Thoracic aorta (tissue), 2 donors: ENCODE measurements around the gene FAM171A1. TPM values are rescaled to one million over a fixed set of nuclear protein-coding genes. Genes with fewer than 3 reads are reported as not detected.
"Not testable (repeated sequence)": the region's sequence is repeated elsewhere in the genome, so short reads cannot be mapped to it uniquely, and the experiment has no call there.

ENCODE experiments used
- ATAC-seq: fragments of 150-250 bp; one replicate; pipeline ENCODE4 v1.8.0; 2017; ENCODE audit warnings: low read depth; ENCODE audit not compliant: insufficient number of reproducible peaks, low FRiP score
- DNase-seq: peaks from one replicate; pipeline ENCODE4 v3.0.0-alpha.2; 2020; ENCODE audit warnings: low spot score
- H3K27ac ChIP-seq, 2 donors: fragments of 200-600 bp; sonication (generic); 1 replicate in 1 of 2; 2 replicates in 1 of 2; pipeline ENCODE4 v1.5.1; 2016; ENCODE audit warnings: mild to moderate bottlenecking in 2 of 2, moderate library complexity in 2 of 2
- H3K27me3 ChIP-seq: fragments of 200-600 bp; sonication (generic); replicated peaks from 2 replicates; pipeline ENCODE4 v1.6.0; 2016; ENCODE audit warnings: mild to moderate bottlenecking; ENCODE audit not compliant: insufficient read depth
- H3K36me3 ChIP-seq: fragments of 200-600 bp; sonication (generic); one replicate; pipeline ENCODE4 v1.5.1; 2016
- H3K4me1 ChIP-seq, 2 donors: fragments of 200-600 bp; sonication (generic); 1 replicate in 1 of 2; 2 replicates in 1 of 2; pipeline versions ENCODE4 v1.5.1 to v1.6.0; 2016; ENCODE audit warnings: low read depth in 2 of 2, mild to moderate bottlenecking in 1 of 2; ENCODE audit not compliant: control insufficient read depth in 1 of 2
- H3K4me3 ChIP-seq: fragments of 200-600 bp; sonication (generic); 2 replicates; pipeline ENCODE4 v1.5.1; 2016; ENCODE audit warnings: mild to moderate bottlenecking
- H3K9me3 ChIP-seq: fragments of 200-600 bp; sonication (generic); 2 replicates; pipeline ENCODE4 v1.5.1; 2016
- CTCF ChIP-seq: fragments of 200-600 bp; sonication (generic); IDR thresholded peaks from one replicate; pipeline ENCODE4 v1.5.1; 2019; ENCODE audit warnings: antibody characterized with exemption
- total RNA-seq, 2 donors: library from RNA; depleted of rRNA; stranded (reverse); fragments of >200 nt; gene quantifications; one replicate each; pipeline versions ENCODE4 v1.1.0 to v1.2.3, GENCODE V29; 2016

The FAM171A1 gene
- total RNA-seq, 2 donors from 2014 or later = 14.8 to 28.7 TPM

- H3K4me3 ChIP-seq = no peak overlapping the region
- no peaks in the 10 kb centered on the region for H3K27me3 ChIP-seq
- peak; percentile 86 for TF ChIP-seq CTCF
- no peaks in the 10 kb centered on the region for H3K4me1 ChIP-seq
- no peak overlapping the region for H3K27ac ChIP-seq
- DNase-seq (peak; percentile 57), ATAC-seq (no peak)
- no peaks in the 10 kb centered on the region for H3K36me3 ChIP-seq
- H3K9me3 ChIP-seq = no peaks in the 10 kb centered on the region
Observed at GRCh38 chr10:15209827-15210509, 161.1 kb downstream of the FAM171A1 start.

- ATAC-seq = no peak
- DNase-seq = no peak
- no peak overlapping the region for H3K27ac ChIP-seq
- no peaks in the 10 kb centered on the region for H3K36me3 ChIP-seq
- no peaks in the 10 kb centered on the region for H3K27me3 ChIP-seq
- H3K4me3 ChIP-seq = no peak overlapping the region
- H3K9me3 ChIP-seq = no peaks in the 10 kb centered on the region
- no peaks in the 10 kb centered on the region for H3K4me1 ChIP-seq
- TF ChIP-seq CTCF = no peak
Observed at GRCh38 chr10:15208221-15208620, 162.9 kb downstream of the FAM171A1 start.

GRCh38 chr10:15207410-15207809 lies 163.7 kb downstream of the FAM171A1 start:
- not testable (repeated sequence) for H3K4me3 ChIP-seq, H3K36me3 ChIP-seq, DNase-seq, H3K27me3 ChIP-seq, ATAC-seq, H3K9me3 ChIP-seq, H3K27ac ChIP-seq, H3K4me1 ChIP-seq

GRCh38 chr10:15202639-15203038 lies 168.4 kb downstream of the FAM171A1 start:
- Histone ChIP-seq H3K9me3 (no peaks in the 10 kb centered on the region), H3K36me3 (no peaks in the 10 kb centered on the region), H3K27me3 (no peaks in the 10 kb centered on the region), H3K27ac (no peak overlapping the region), H3K4me3 (no peak overlapping the region), H3K4me1 (no peaks in the 10 kb centered on the region)
- no peak for DNase-seq
- no peak for TF ChIP-seq CTCF
- no peak for ATAC-seq

- H3K36me3 ChIP-seq, H3K4me1 ChIP-seq, H3K4me3 ChIP-seq, H3K9me3 ChIP-seq, H3K27me3 ChIP-seq, DNase-seq, ATAC-seq, H3K27ac ChIP-seq: not testable (repeated sequence)
Observed at GRCh38 chr10:15202301-15202621, 168.8 kb downstream of the FAM171A1 start.

- no peak overlapping the region for H3K27ac ChIP-seq
- no peaks in the 10 kb centered on the region for H3K9me3 ChIP-seq
- no peak for ATAC-seq
- H3K27me3 ChIP-seq = no peaks in the 10 kb centered on the region
- no peaks in the 10 kb centered on the region for H3K4me1 ChIP-seq
- DNase-seq = no peak
- H3K4me3 ChIP-seq = no peak overlapping the region
- no peaks in the 10 kb centered on the region for H3K36me3 ChIP-seq
- no peak for TF ChIP-seq CTCF
Observed at GRCh38 chr10:15201589-15202300, 169.3 kb downstream of the FAM171A1 start.
